IPS-15b (cell line): ENCODE results near the gene TBC1D16.

Source experiments
- H3K27me3 ChIP-seq: one replicate; pipeline ENCODE4 v1.6.1; 2013; ENCODE audit warnings: low read length; ENCODE audit not compliant: control insufficient read depth, insufficient read depth
- H3K36me3 ChIP-seq: one replicate; pipeline ENCODE4 v1.6.1; 2013; ENCODE audit warnings: low read length; ENCODE audit not compliant: control insufficient read depth, insufficient read depth
- H3K4me1 ChIP-seq: one replicate; pipeline ENCODE4 v1.6.1; 2013; ENCODE audit warnings: mild to moderate bottlenecking, low read length; ENCODE audit not compliant: control insufficient read depth, insufficient read depth
- H3K4me3 ChIP-seq: one replicate; pipeline ENCODE4 v1.5.1; 2013; ENCODE audit warnings: low read depth, low read length
- H3K9ac ChIP-seq: one replicate; pipeline ENCODE4 v1.6.1; 2013; ENCODE audit warnings: low read depth, mild to moderate bottlenecking, low read length
- H3K9me3 ChIP-seq: one replicate; pipeline ENCODE4 v1.6.1; 2013; ENCODE audit warnings: mild to moderate bottlenecking, low read length; ENCODE audit not compliant: control insufficient read depth, insufficient read depth

TBC1D16 gene

DNA sequence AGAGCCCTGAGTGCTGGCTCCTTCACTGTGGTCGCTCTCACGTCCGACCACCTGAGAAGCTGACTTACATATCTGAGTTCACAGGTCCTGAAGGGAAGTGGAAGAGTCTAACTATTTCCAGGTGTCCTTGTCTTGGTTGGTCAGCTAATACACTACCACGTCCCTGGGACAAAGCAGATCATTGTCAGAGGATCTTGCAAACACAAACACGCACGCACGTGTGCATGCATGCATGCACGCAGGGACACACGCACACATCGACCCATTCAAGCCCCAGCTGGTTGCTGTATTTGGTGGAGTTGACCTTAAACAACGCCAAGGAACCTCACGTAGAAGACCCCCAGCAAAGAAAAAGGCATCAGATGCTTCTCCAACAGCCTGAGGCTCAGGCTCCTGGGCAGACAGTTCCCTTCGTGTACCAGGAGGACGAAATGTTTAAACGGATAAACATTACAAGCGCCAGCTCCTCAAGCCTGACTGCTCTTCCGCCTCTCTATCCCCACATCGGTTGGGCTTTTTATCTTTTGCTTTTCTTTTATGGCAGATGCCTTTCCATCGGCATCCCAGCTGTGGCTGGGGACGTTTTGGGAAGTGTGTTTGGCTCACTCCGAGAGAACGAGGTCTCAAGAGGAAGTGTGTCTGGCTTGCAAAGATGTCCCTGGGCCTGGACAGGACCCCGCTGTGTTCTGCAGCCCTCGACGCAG is 95.8 kb downstream of the TBC1D16 start:
- H3K9ac ChIP-seq, result no peak overlapping the region
- no peak overlapping the region for H3K4me3 ChIP-seq
- H3K27me3 ChIP-seq, result no peaks in the 10 kb centered on the region
- H3K36me3 ChIP-seq, result peaks cover 63% of the 10 kb centered on the region
- H3K9me3 ChIP-seq, result no peaks in the 10 kb centered on the region
- H3K4me1 ChIP-seq, result peaks cover 16% of the 10 kb centered on the region

DNA sequence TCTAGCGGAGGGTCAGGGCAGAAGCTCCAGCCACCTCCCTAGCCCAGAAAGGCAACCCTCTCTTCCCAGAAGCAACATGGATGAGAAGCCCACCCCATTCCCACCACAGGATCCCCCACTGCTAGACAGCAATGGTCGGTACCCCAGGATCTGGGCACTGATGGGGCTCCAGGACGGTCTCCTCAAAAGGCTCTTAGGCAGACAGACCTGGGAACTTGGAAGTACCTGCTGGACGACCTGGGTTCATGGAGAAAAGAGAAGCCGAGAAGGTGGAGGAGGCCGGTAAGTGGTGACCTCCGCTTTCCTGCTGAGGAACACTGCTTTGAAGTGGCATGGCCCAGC is 96.6 kb downstream of the TBC1D16 start:
- H3K9ac ChIP-seq, result no peak overlapping the region
- H3K4me1 ChIP-seq, result peaks cover 16% of the 10 kb centered on the region
- H3K27me3 ChIP-seq, result no peaks in the 10 kb centered on the region
- peaks cover 60% of the 10 kb centered on the region for H3K36me3 ChIP-seq
- H3K4me3 ChIP-seq, result no peak overlapping the region
- no peaks in the 10 kb centered on the region for H3K9me3 ChIP-seq

DNA sequence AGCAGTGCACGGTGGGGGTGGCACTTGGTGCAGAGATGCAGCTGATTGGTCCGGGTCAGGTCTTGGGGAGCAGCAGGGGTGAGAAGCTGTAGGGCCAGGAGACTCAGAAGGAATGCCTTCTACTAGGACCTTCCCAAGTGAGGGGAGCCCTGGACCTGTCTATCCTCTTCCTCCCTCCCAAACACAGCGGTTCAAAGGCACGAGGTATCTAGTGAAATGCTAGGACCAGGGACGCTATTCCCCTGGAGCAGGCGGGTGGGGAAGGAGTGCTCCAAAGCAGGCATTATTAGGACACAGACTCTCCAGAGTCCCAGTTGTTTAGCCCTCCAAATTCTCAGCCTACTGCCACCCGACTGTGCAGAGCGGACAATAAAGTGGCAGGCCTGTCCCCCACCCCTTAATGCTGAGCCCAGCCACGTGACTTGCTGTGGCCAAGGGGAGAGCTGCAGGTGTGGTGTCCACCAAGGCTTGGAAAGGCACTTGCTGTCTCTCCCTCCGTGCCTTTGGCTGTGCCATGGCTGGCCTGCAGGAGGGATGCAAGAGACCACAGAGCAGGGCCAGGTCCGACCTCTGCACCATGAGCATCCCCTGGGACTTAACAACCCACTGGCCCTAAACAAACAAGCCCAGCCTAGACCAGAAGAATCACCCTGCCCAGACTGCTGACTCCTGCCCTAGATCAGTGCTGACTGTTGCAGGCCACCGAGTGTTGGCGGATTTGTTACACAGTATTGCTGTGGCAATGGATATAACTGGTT is 97.2 kb downstream of the TBC1D16 start:
- H3K4me1 ChIP-seq, result peaks cover 16% of the 10 kb centered on the region
- no peaks in the 10 kb centered on the region for H3K9me3 ChIP-seq
- peaks cover 54% of the 10 kb centered on the region for H3K36me3 ChIP-seq
- H3K9ac ChIP-seq, result no peak overlapping the region
- H3K4me3 ChIP-seq, result no peak overlapping the region
- H3K27me3 ChIP-seq, result no peaks in the 10 kb centered on the region

DNA sequence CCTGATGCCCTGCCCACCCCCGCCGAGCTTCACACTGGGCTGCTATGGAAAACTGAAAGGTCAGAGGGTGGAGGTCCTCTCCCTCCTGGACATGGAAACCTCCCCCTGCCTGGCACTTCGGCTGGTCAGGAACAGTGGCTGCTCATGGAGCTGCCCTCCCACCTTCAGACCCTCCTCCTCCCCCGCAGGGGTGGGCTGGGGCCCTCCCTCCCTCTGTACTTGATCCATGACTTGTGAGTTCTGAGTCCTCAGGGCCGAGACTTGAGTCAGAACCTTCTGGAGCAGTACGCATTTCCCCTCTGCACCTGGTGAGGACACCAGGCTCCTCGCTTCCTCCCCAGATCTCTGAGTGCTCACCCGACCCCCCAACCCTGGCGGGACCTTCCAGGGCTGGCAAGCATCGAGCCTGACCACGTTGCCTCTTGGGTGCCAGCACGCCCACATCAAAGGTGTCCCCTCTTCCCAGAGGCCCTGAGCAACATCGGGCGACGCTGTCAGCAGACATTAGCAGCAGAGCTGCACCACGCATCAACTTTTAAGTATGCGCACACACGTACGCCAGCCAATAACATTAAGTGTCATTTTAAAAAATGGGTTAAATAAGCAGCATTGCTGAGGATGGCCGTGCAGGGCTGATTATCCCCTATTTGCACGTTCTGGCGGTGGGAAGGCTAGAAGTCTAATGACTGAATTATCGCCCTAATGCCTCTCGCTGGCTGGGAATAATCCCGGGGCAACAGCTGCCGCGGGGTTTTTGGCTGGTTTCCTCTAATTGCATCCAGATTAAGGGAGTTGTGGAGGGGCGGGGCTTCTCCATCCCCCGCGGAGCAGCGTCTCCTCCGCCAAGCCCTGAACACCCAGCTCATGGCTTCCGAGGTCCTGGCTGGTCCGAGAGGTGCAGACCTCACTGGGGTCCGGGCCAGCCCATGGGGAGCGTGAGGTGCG is 98.0 kb downstream of the TBC1D16 start:
- Histone ChIP-seq H3K4me1 (peaks cover 16% of the 10 kb centered on the region), H3K27me3 (no peaks in the 10 kb centered on the region), H3K36me3 (peaks cover 46% of the 10 kb centered on the region), H3K4me3 (no peak overlapping the region), H3K9me3 (no peaks in the 10 kb centered on the region), H3K9ac (no peak overlapping the region)

DNA sequence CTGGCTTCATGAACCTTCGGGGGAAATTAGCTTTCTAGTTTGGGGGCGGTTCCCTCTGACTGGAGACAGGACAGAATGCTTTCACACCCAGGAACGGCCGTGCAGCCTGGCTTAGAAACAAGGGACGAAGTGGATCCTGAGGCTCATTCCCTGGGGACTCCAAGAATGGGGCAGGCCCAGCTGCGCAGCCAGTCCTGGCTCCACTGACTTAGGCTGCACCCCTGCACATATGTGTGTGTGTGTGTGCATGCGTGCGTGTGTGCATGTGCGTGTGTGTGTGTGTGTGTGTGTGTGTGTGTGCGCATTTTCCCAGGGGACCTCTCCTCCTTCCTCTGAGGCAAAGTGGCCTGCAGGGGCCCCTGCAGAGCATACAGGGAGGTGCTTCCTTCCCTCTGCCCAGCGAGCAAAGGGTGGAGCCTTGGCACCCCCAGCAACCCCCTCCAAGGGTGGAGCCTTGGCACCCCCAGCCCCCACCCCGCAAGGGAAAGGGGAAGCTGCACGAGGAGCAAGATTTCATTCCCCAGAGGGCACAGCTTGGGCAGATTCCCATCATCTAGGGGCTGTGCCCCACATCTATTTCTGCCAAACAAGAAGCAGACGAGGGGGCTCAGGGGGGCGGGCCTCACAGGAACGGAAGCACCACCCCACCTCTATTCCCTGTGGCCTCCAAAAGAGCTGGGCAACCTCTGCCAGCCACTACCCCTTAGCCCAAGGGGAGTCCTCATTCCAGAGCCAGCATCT is 98.9 kb downstream of the TBC1D16 start:
- Histone ChIP-seq H3K9me3 (no peaks in the 10 kb centered on the region), H3K9ac (no peak overlapping the region), H3K27me3 (no peaks in the 10 kb centered on the region), H3K4me3 (no peak overlapping the region), H3K4me1 (peaks cover 20% of the 10 kb centered on the region), H3K36me3 (peaks cover 39% of the 10 kb centered on the region)

DNA sequence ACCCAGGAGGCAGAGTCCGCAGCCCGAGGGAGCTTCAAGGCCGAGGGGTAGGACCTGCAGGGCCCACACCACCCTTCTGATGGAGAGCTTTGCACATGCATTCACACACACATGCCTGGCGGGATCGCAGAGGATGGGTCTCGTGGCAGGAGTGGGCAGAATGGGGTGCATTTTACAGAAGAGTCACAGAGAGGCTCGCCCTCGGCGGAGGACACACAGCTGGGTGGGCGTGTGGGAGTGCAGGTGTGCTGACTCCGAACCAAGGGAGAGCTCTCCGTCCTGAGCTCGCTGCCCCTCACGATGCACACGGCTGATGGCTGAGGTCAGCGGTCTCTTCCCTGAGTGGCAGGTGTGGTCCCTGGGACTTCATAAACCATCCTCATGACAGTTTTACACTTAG is 99.6 kb downstream of the TBC1D16 start:
- H3K9me3 ChIP-seq, result no peaks in the 10 kb centered on the region
- peaks cover 26% of the 10 kb centered on the region for H3K4me1 ChIP-seq
- no peak overlapping the region for H3K4me3 ChIP-seq
- H3K36me3 ChIP-seq, result peaks cover 32% of the 10 kb centered on the region
- H3K27me3 ChIP-seq, result no peaks in the 10 kb centered on the region
- no peak overlapping the region for H3K9ac ChIP-seq

DNA sequence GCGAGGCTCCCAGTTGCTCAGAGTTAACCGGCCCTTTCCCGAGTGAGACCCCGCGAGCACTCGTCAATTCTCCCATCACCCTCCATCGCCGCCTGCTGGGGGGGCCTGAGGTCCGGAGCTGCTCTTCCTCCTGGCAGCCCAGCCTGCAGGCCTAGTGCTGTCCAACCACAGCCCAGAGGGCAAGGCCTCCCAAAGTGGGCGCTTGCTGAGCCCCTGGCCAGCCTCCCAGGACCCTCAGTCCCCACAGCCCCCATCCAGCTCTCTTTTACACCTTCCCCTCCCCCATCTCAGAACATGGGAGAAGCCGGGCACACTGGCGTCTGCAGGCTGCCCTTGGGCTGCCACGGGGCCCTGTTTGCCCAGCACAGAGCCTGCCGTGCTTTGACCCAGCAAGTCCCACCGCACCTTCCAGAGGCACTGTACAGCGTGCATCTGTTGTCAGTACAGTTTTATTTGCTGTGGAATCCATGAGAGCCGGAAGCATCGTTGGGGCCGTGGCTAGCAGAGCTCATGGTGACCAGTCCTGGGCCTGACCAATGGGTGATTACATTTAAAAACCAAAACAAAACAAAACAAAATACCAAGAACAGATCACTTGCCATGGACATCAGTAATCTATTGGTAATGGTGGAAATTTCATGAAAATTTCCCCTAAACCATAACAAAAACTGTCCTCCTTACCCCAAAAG is 100.3 kb downstream of the TBC1D16 start:
- H3K27me3 ChIP-seq, result no peaks in the 10 kb centered on the region
- H3K4me3 ChIP-seq, result no peak overlapping the region
- H3K36me3 ChIP-seq, result peaks cover 25% of the 10 kb centered on the region
- H3K9me3 ChIP-seq, result no peaks in the 10 kb centered on the region
- H3K9ac ChIP-seq, result no peak overlapping the region
- H3K4me1 ChIP-seq, result peaks cover 26% of the 10 kb centered on the region

DNA sequence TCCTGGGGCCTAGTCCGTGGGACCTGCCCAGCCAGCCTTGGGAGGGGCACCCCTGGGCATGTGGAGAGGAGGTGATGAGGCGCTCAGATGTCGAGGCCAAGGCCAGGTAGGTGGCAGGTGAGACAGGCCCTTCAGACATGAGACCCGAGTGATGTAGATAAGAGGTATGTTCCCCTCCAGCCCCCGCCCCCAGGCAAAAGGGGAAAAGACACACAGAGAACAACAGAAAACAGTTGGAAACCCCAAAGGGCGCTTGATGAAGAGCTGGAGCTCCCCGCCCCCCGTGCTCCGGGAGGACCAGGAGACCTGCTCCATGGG is 101.1 kb downstream of the TBC1D16 start:
- H3K36me3 ChIP-seq, result peaks cover 19% of the 10 kb centered on the region
- no peak overlapping the region for H3K4me3 ChIP-seq
- H3K4me1 ChIP-seq, result peaks cover 26% of the 10 kb centered on the region
- H3K9me3 ChIP-seq, result no peaks in the 10 kb centered on the region
- no peaks in the 10 kb centered on the region for H3K27me3 ChIP-seq
- H3K9ac ChIP-seq, result no peak overlapping the region

DNA sequence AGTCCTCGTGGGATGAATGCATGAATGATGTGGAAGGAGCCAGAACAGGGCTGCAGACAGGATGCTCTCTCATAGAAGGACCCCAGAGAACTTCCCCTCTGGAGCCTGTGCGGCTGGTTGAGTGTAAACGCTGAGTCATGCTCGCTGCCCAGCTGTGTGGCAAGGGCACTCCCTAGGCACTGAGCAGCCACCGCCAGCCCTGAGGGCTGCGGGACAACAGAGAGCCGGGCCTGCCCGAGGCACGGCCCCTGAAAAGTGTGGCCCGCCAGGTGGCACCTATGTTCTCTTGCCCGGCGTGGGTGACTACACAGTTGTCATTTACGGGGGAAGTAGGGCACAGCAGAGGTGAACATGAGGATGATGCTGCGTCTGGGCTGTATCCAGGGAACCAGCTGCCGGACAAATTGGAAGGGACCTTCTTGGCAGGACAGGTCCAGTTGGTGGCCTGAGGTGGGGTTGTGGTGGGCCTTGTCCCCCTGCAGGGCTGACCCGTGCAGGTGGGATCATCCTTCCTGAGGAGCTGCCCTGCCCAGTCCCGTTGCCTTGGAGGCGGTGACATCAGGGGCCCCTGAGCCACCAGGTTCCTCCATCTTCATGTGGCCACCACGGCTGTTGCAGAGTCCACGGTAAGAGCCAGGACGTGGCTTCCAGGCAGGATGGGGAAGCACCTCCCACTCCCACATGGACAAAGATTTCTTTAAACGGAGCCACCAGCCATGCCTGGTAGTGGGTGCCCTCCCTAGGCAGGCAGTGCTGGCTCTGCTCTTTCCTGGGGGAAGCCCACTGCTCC is 101.6 kb downstream of the TBC1D16 start:
- peaks cover 26% of the 10 kb centered on the region for H3K4me1 ChIP-seq
- H3K27me3 ChIP-seq, result no peaks in the 10 kb centered on the region
- no peak overlapping the region for H3K4me3 ChIP-seq
- no peaks in the 10 kb centered on the region for H3K9me3 ChIP-seq
- no peak overlapping the region for H3K9ac ChIP-seq
- H3K36me3 ChIP-seq, result peaks cover 14% of the 10 kb centered on the region

DNA sequence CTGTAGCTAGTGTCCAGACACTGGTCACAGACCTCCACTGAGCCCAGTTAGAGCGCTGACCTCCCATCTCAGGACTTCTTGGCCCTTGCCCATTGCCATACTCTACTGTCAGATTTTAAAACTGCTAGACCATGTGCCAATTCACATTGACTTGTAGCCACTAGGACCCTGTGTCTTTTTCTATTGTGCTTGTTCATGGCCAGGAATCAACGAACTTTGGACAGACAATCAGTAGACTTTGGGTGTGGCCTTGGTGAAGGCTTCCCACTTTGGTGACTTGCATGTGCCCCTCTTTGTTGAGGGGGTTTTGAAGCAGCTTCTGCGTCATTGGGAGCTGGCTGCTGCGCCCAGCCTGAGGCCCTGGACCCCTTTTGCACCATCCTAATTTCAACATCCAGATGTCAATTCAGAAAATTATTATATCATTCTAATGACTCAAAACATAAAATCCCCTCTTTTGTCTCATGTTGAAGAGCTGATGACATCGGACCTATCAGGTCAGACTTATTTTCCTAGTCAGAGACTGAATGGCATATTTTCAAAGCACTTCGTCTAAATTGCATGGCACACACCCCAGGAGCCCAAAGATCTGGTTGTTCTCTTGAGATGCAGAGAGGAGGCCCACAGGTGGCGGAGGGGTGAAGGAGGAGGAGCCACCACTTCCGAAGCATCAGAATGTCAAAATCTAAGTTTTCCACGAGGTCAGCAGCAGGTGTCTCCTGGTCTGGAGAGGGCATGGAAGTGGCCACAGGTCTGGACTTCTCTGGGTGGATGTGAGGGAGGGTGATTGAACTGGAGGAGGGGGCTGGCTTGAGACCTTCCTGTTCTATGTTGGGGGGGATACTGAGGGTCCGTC is 103.0 kb downstream of the TBC1D16 start:
- no peaks in the 10 kb centered on the region for H3K9me3 ChIP-seq
- peaks cover 17% of the 10 kb centered on the region for H3K4me1 ChIP-seq
- H3K36me3 ChIP-seq, result peaks cover 4% of the 10 kb centered on the region
- H3K9ac ChIP-seq, result no peak overlapping the region
- no peak overlapping the region for H3K4me3 ChIP-seq
- no peaks in the 10 kb centered on the region for H3K27me3 ChIP-seq
